NB4 (cell line): ENCODE results near the gene ARRDC4.

Experiments used
- DNase-seq: peaks from one replicate; pipeline ENCODE4 v3.0.0; 2010; ENCODE audit warnings: low read depth
- H3K4me3 ChIP-seq: one replicate; pipeline ENCODE4 v1.5.1; 2011; ENCODE audit warnings: mild to moderate bottlenecking, low read depth, low read length, moderate library complexity
- MYC ChIP-seq: IDR thresholded peaks from 2 replicates; pipeline ENCODE4 v1.6.1; 2011; ENCODE audit warnings: low read depth, low read length
- POLR2A ChIP-seq: IDR thresholded peaks from 2 replicates; pipeline ENCODE4 v1.6.1; 2011; ENCODE audit warnings: mild to moderate bottlenecking; ENCODE audit not compliant: insufficient read length; ENCODE audit errors: extremely low read depth
- TF ChIP-seq, protein P1 (sequence below): IDR thresholded peaks from one replicate; pipeline ENCODE4 v1.5.1; 2012; ENCODE audit warnings: low read depth, low read length
- TF ChIP-seq, protein P2 (sequence below): IDR thresholded peaks from 2 replicates; pipeline ENCODE4 v1.6.1; 2011; ENCODE audit warnings: low read depth, low read length

Gene ARRDC4

DNA sequence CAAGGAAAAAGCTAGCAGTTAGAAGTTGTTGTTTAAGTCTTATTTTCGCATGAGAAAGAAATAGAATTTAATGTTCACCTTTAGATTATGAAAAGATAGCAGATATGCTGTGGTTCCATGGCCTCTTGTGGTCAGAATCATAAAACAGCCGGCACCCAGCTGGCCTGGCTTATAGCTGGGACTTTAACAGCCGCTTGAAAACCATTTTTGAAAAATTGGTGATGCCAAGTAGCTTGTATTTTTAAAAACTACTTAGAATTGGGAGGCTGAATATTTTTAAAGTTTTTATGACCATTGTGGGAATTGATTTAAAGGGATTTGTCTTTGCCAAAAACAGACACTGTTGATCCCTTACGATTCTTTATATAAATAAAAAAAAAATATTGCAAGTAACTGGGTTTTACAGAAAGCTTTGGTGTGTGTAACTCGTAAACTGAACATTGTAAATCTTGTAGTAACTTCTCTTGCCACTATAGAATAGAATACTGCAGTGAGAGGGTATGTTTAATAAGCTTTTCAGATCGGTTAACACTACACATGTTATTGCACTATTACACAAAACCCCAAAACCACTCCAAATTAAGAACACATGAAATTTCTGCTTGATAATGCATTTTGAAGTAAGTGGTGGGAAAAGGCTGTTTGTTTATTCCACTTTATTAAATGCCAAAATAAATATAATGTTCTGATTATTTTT is 6.6 kb downstream of the ARRDC4 start:
- no peak for DNase-seq

DNA sequence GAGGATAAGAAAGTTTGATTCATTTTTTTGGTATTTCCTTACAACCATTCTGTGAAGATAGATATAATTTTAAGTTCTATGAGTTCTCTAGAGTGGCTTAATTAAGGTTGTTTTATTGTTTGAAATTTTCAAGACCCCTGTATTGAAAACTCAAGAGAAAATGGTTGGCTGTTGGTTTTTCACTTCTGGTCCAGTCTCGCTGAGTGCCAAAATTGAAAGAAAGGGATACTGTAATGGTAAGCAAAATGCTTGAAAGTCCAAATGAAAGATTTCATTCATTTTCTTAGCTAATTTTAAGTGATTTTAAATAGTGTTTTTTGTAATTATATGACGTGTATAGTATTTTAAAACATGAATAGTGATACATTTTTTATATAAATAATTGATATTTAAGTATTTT is 7.4 kb downstream of the ARRDC4 start:
- DNase-seq = no peak
- TF ChIP-seq, protein P1, sequence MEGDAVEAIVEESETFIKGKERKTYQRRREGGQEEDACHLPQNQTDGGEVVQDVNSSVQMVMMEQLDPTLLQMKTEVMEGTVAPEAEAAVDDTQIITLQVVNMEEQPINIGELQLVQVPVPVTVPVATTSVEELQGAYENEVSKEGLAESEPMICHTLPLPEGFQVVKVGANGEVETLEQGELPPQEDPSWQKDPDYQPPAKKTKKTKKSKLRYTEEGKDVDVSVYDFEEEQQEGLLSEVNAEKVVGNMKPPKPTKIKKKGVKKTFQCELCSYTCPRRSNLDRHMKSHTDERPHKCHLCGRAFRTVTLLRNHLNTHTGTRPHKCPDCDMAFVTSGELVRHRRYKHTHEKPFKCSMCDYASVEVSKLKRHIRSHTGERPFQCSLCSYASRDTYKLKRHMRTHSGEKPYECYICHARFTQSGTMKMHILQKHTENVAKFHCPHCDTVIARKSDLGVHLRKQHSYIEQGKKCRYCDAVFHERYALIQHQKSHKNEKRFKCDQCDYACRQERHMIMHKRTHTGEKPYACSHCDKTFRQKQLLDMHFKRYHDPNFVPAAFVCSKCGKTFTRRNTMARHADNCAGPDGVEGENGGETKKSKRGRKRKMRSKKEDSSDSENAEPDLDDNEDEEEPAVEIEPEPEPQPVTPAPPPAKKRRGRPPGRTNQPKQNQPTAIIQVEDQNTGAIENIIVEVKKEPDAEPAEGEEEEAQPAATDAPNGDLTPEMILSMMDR = no peak
- TF ChIP-seq POLR2A = no peak
- TF ChIP-seq, protein P2, sequence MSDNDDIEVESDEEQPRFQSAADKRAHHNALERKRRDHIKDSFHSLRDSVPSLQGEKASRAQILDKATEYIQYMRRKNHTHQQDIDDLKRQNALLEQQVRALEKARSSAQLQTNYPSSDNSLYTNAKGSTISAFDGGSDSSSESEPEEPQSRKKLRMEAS = no peak

More for the DNA sequence above, 6.6 kb downstream of the ARRDC4 start:
- no peak overlapping the region for H3K4me3 ChIP-seq
- TF ChIP-seq, protein P1 = no peak
- TF ChIP-seq MYC (no peak), POLR2A (no peak)
- TF ChIP-seq, protein P2 = no peak

DNA sequence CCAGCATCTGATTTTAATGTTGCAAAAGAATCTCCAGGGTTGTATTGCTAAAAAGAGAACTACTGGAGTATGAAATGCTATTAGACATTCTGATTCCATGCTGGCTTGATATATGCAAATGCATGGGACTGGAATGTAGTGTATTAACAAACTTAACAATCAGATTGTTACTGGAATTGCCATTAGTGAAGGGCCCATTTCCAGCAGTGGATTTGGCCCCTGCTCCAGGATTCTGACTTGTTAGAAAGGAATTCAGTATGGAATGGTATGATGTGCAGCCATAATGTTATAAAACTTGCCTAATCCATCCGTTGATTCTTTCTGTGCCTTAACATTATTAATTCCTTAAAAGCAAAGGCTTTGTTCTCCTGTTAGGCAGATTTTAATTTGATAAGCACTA is 7.9 kb downstream of the ARRDC4 start:
- no peak overlapping the region for H3K4me3 ChIP-seq
- DNase-seq = no peak
- TF ChIP-seq MYC = no peak
- TF ChIP-seq, protein P2 = no peak
- TF ChIP-seq POLR2A = no peak
- TF ChIP-seq, protein P1 = no peak

More for the DNA sequence above, 7.4 kb downstream of the ARRDC4 start:
- no peak overlapping the region for H3K4me3 ChIP-seq

DNA sequence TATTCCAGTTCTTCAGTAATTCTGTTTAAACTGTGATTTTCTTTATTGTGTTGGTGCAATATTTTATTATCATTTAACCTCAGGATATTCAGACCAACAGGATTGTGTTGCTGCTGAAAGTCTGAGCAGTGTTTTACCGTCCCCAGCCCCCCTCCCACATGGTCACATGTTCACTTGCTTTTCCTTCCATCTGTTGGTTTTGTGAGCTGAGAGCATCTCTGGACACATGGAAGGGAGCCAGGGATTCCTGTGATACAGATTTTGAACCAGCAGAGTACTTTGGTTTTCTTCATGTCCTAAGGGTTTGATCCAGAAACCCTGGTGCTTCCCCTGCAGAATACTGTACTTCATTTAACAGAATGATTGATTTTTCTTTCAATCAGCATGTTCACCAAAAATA is 11.9 kb downstream of the ARRDC4 start:
- TF ChIP-seq MYC (no peak), POLR2A (no peak)

DNA sequence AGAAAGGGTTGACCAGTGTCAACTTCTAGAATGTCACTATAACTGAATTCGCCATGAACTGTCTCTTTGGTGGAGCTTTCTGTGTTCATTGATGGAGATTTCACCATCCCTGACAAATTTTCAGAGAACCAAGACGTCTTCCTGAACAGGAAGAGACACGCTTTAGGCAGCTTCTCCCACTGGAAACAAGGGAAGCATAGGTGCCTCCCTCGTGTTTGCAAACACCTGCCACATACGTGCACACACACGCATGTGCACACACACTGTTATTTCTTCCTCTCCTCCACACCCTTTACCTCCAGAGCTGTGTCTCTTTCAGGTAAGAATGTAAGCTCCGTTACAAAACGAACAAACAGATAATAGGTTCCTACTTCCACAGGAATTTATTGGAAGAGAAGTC is 15.6 kb downstream of the ARRDC4 start:
- no peak overlapping the region for H3K4me3 ChIP-seq
- TF ChIP-seq MYC (no peak), POLR2A (no peak)
- TF ChIP-seq, protein P1 = no peak
- TF ChIP-seq, protein P2 = no peak
- no peak for DNase-seq

More for the DNA sequence above, 11.9 kb downstream of the ARRDC4 start:
- no peak for DNase-seq
- no peak overlapping the region for H3K4me3 ChIP-seq

DNA sequence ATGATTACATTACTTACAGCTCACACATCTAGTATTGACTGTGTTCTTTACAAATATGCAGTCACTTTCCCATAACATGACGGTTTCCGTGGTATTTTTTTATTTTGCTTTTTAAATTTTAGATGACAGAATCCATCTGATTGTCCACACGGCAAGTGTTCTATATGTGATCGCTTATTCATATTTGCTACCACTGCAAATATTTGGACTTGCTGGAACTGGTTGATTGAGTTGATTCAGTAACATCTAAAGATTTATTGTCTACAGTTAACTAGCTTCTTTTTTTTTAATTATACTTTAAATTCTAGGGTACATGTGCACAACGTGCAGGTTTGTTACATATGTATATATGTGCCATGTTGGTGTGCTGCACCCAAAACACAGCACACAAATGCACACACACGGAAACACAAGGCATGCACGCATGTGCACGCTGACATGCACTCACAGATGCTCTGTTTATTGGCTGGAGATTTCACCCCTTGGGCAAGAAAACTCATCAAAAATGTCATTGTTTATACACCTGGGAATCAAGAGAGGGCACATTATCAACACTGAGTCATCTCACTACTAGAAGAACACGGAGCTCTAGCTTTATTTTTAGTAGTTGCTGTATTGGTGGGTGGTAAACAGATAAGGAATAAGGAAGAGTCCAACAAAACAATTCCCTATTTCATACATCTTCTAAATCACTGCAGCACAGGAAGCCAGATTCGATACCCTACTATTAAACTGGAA is 16.4 kb downstream of the ARRDC4 start:
- H3K4me3 ChIP-seq = no peak overlapping the region
- no peak for DNase-seq
- TF ChIP-seq, protein P2 = no peak
- no peak for TF ChIP-seq POLR2A
- TF ChIP-seq, protein P1 = no peak
- TF ChIP-seq MYC = no peak
